ENCODE measurements around the gene SPATA24. TPM values are rescaled to one million over a fixed set of nuclear protein-coding genes. Genes with fewer than 3 reads are reported as not detected.

The SPATA24 gene
- total and polyA plus RNA-seq, 2 of the 8 experiments (the other 6 are each of a cell fraction or from before 2014, with no cell fraction given): 5.8 to 9.4 TPM

- DNase-seq (ENCODE audit: low read depth in 1 of 2, low spot score in 2 of 2) (no peak), FAIRE-seq (no peak)
Measured at GRCh38 chr5:139379626-139380449, 24.1 kb downstream of the SPATA24 start.

More at GRCh38 chr5:139379626-139380449, 24.1 kb downstream of the SPATA24 start:
- Histone ChIP-seq H3K27me3 (replicated peaks in 1 of 4; ENCODE audit: control insufficient read depth in 3 of 4, extremely low read depth in 1 of 4, insufficient read depth in 3 of 4, low read length in 3 of 4) (no peaks in the 10 kb centered on the region), H3K4me3 (ENCODE audit: extremely low read depth in 1 of 4, insufficient read depth in 2 of 4, low read depth in 3 of 4, low read length in 4 of 4) (no peak overlapping the region), H3K23ac (ENCODE audit: insufficient read length) (no peak overlapping the region), H3K9me3 (ENCODE audit: insufficient read depth in 2 of 2, low read depth in 1 of 2, low read length in 1 of 2) (no peaks in the 10 kb centered on the region), H3K4me2 (ENCODE audit: insufficient read depth in 1 of 2, low read depth in 2 of 2, low read length in 2 of 2) (no peak overlapping the region), H3K36me3 (ENCODE audit: control insufficient read depth in 2 of 4, insufficient read depth in 4 of 4, low read length in 3 of 4) (no peaks in the 10 kb centered on the region), H3K4ac (replicated peaks; ENCODE audit: insufficient read length, low read depth, low read length) (no peak overlapping the region), H3K56ac (replicated peaks; ENCODE audit: insufficient read length, low read depth, low read length) (no peak overlapping the region), H2BK20ac (ENCODE audit: low read length) (no peak overlapping the region), H2BK5ac (ENCODE audit: low read depth, low read length) (no peak overlapping the region; the same call in 1 of the 2 replicates), H3K18ac (ENCODE audit: extremely low read depth, low read length) (no peak overlapping the region), H3K4me1 (replicated peaks in 1 of 4; ENCODE audit: control insufficient read depth in 3 of 4, insufficient read depth in 4 of 4, low read length in 3 of 4) (peaks cover 0 to 11% (median 0%) of the 10 kb centered on the region in 4 experiments; a peak in 2 of 7 replicates), H4K8ac (ENCODE audit: extremely low read depth, insufficient read depth, low read length) (no peak overlapping the region; the same call in 1 of the 2 replicates), H3K14ac (ENCODE audit: insufficient read length) (no peak overlapping the region), H2BK12ac (ENCODE audit: low read depth, low read length) (no peak overlapping the region), H2AFZ (ENCODE audit: low read length) (no peak overlapping the region), H4K5ac (ENCODE audit: insufficient read length, low read depth, low read length) (no peak overlapping the region), H3K9ac (replicated peaks in 1 of 4; ENCODE audit: extremely low read depth in 1 of 4, low read depth in 3 of 4, low read length in 3 of 4) (no peak overlapping the region), H3K79me1 (ENCODE audit: low read depth, low read length) (peaks cover 2% of the 10 kb centered on the region; the same call in 1 of the 2 replicates), H3K27ac (ENCODE audit: low read depth, low read length) (no peak overlapping the region), H4K20me1 (replicated peaks in 1 of 2; ENCODE audit: control insufficient read depth in 1 of 2, insufficient read depth in 2 of 2, low read length in 2 of 2) (peaks cover 0 to 5% of the 10 kb centered on the region in 2 experiments), H2AK5ac (ENCODE audit: low read depth, low read length) (no peak overlapping the region), H3K23me2 (ENCODE audit: low read depth, low read length) (no peaks in the 10 kb centered on the region), H2BK120ac (replicated peaks; ENCODE audit: low read depth, low read length) (no peak overlapping the region), H2BK15ac (ENCODE audit: low read length) (no peak overlapping the region), H4K91ac (replicated peaks; ENCODE audit: insufficient read length, low read length) (no peak overlapping the region), H3K79me2 (ENCODE audit: control insufficient read depth in 1 of 2, insufficient read depth in 2 of 2, low read length in 2 of 2) (no peaks in the 10 kb centered on the region)
- ChIA-PET CTCF (ENCODE audit: partially characterized antibody) (interaction anchor here (0.6 kb wide), 1 partner anchor 61 kb away, joined by 4 read pairs; no protein-coding TSS in a partner anchor), POLR2A (ENCODE audit: partially characterized antibody) (interaction anchor here (0.6 to 3.1 kb wide), 6 partner anchors 8 to 94 kb away, joined by 3 to 12 read pairs (median 4); partner anchors contain the start of genes PAIP2 and PROB1)
- TF ChIP-seq BCL11A (IDR thresholded peaks at IDR 0.05; ENCODE audit: low read depth in 2 of 2, low read length in 2 of 2) (no peak), RBBP5 (IDR thresholded peaks at IDR 0.05; ENCODE audit: borderline replicate concordance, low read depth, low read length) (no peak), SRF (IDR thresholded peaks at IDR 0.05; ENCODE audit: low read depth, low read length) (no peak), KDM1A (IDR thresholded peaks at IDR 0.05; ENCODE audit: borderline replicate concordance, low read length) (no peak), TAF1 (IDR thresholded peaks at IDR 0.05; ENCODE audit: low read depth, low read length) (no peak)
- TF ChIP-seq, protein P1, sequence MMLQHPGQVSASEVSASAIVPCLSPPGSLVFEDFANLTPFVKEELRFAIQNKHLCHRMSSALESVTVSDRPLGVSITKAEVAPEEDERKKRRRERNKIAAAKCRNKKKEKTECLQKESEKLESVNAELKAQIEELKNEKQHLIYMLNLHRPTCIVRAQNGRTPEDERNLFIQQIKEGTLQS (IDR thresholded peaks at IDR 0.05; ENCODE audit: insufficient read depth, low read depth, low read length): no peak
- TF ChIP-seq, protein P2, sequence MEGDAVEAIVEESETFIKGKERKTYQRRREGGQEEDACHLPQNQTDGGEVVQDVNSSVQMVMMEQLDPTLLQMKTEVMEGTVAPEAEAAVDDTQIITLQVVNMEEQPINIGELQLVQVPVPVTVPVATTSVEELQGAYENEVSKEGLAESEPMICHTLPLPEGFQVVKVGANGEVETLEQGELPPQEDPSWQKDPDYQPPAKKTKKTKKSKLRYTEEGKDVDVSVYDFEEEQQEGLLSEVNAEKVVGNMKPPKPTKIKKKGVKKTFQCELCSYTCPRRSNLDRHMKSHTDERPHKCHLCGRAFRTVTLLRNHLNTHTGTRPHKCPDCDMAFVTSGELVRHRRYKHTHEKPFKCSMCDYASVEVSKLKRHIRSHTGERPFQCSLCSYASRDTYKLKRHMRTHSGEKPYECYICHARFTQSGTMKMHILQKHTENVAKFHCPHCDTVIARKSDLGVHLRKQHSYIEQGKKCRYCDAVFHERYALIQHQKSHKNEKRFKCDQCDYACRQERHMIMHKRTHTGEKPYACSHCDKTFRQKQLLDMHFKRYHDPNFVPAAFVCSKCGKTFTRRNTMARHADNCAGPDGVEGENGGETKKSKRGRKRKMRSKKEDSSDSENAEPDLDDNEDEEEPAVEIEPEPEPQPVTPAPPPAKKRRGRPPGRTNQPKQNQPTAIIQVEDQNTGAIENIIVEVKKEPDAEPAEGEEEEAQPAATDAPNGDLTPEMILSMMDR (IDR thresholded peaks at IDR 0.05; ENCODE audit: control extremely low read depth in 1 of 3, insufficient read depth in 1 of 3, low read depth in 1 of 3, low read length in 3 of 3): no peak
- 89% methylated on average over 15 of the region's 15 CpGs; no CpG with 5 or more reads in 1 of the 2 experiments for WGBS, 2 experiments (ENCODE audit: extremely low coverage in 1 of 2, insufficient coverage in 1 of 2, insufficient read length in 1 of 2, insufficient replicate concordance in 2 of 2, low coverage in 1 of 2, low lambda C conversion rate in 2 of 2, missing lambda C conversion rate in 1 of 2)

All from H1 (cell line).